Aorta (tissue), 5 donors: ENCODE results near the gene NKIRAS1. TPM values are rescaled to one million over a fixed set of nuclear protein-coding genes. Genes with fewer than 3 reads are reported as not detected.
"Not testable (repeated sequence)": the region's sequence is repeated elsewhere in the genome, so short reads cannot be mapped to it uniquely, and the experiment has no call there.

Source experiments
- ATAC-seq: fragments of 200-7000 bp; cut with Tn5 transposase; one replicate; pipeline ENCODE4 v1.9.1; 2022; ENCODE audit warnings: moderate library complexity; ENCODE audit not compliant: low FRiP score
- DNase-seq, 2 donors: peaks; one replicate each; pipeline ENCODE4 v3.0.0-alpha.2; 2020
- H3K27ac ChIP-seq, 2 donors: one replicate each; pipeline ENCODE4 v1.5.1; 2013; ENCODE audit warnings: low read length in 2 of 2, mild to moderate bottlenecking in 2 of 2, moderate library complexity in 2 of 2, control low read depth in 1 of 2, inconsistent platforms in 1 of 2, low read depth in 1 of 2
- H3K27me3 ChIP-seq, 2 donors: one replicate each; pipeline ENCODE4 v1.6.1; 2013; ENCODE audit warnings: control low read depth in 1 of 2, low read length in 1 of 2, mild to moderate bottlenecking in 1 of 2, moderate library complexity in 1 of 2; ENCODE audit not compliant: insufficient read depth in 2 of 2, control insufficient read depth in 1 of 2
- H3K36me3 ChIP-seq, 2 donors: one replicate each; pipeline ENCODE4 v1.6.1; 2013; ENCODE audit warnings: control low read depth in 1 of 2, low read length in 1 of 2, mild to moderate bottlenecking in 1 of 2; ENCODE audit not compliant: insufficient read depth in 2 of 2, control insufficient read depth in 1 of 2
- H3K4me1 ChIP-seq, 2 donors: one replicate each; pipeline ENCODE4 v1.6.1; 2013; ENCODE audit warnings: low read length in 2 of 2, control low read depth in 1 of 2, mild to moderate bottlenecking in 1 of 2, moderate library complexity in 1 of 2; ENCODE audit not compliant: insufficient read depth in 2 of 2, control insufficient read depth in 1 of 2
- H3K4me3 ChIP-seq, 2 donors: one replicate each; pipeline ENCODE4 v1.5.1; 2013; ENCODE audit warnings: low read length in 2 of 2, control low read depth in 1 of 2, mild to moderate bottlenecking in 1 of 2
- H3K9me3 ChIP-seq: one replicate; pipeline ENCODE4 v1.6.1; 2013; ENCODE audit warnings: mild to moderate bottlenecking, low read length; ENCODE audit not compliant: control insufficient read depth
- WGBS, 2 donors: extraction: QIAGEN DNeasy Blood & Tissue Kit; methylation state at CpG; one replicate each; pipeline ENCODE4 v1.1.7; 2013; 5-methylcytosine and 5-hydroxymethylcytosine counted together
- intact Hi-C, 2 donors: fragments of 100-400 bp; cut with DNase I; formaldehyde crosslinking; loops; one replicate each; pipeline versions ENCODE4 v1.14.2 to v1.15.0; 2022
- polyA plus RNA-seq, 2 donors: library from polyadenylated mRNA; stranded (reverse); fragments of 200-250 nt; gene quantifications; one replicate each; pipeline ENCODE4 v1.2.3, GENCODE V29; 2013
- total RNA-seq, 2 donors: library from RNA; stranded (reverse); fragmentation: NEBNext Ultra II Directional; extraction: Animal tissue kit (Norgen Biotek cat#: 25700); gene quantifications; one replicate each; pipeline ENCODE4 v1.2.1, GENCODE V29; 2021
- donor health status: healthy with polysubstance abuse.
- donor health status: Bipolar disorder and iron deficiency.
- donor health status: DM: no; HTN: no; CAD: no.
- donor health status: DM: no; HTN: no; CAD: no.
- donor health status: DM: yes; HTN: yes; CAD: no.

Gene NKIRAS1
- total and polyA plus RNA-seq, 4 donors: 10.9 to 17.8 (median 13.4) TPM

DNA sequence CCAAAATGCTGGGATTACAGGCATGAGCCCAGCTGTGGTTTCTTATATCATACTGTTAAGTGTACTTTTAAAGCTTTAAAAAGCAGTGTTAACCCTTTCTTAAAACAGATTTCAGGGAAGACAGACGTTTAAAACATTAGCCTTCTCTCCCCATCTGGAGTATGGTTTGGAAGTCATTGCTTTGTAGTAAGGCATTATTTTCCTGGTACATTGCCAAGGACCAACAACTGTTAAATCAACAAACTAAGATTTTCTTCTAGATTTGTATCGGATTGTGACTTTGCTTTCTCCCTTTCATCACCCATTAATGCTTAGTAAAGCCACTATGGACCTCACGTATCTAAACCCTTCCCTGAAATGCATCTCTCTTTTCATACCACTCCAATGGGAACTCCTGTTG, 60.5 kb downstream of the NKIRAS1 start:
- no peaks in the 10 kb centered on the region for H3K36me3 ChIP-seq
- WGBS, 2 donors: 38 to 43% methylated on average over 3 of the region's 3 CpGs
- ATAC-seq: no peak
- intact Hi-C loops: no loop called here
- no peaks in the 10 kb centered on the region for H3K9me3 ChIP-seq
- H3K27ac ChIP-seq: no peak overlapping the region
- H3K27me3 ChIP-seq: no peaks in the 10 kb centered on the region
- no peak for DNase-seq
- peaks cover 0 to 4% of the 10 kb centered on the region in 2 donors for H3K4me1 ChIP-seq
- no peak overlapping the region for H3K4me3 ChIP-seq

DNA sequence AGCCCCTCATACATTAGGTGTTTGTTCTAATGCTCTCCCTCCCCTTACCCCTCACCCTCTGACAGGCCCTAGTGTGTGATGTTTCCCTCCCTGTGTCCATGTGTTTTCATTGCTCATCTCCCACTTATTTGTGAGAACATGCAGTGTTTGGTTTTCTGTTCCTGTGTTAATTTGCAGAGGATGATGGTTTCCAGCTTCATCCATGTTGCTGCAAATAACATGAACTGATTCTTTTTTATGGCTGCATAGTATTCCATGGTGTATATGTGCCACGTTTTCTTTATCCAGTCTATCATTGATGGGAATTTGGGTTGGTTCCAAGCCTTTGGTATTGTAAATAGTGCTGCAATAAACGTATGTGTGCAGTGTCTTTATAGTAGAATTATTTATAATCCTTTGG, 67.3 kb downstream of the NKIRAS1 start:
- H3K27ac ChIP-seq, H3K36me3 ChIP-seq, DNase-seq, H3K27me3 ChIP-seq, intact Hi-C loops, H3K9me3 ChIP-seq, H3K4me3 ChIP-seq, H3K4me1 ChIP-seq, ATAC-seq: not testable (repeated sequence)
- WGBS, 2 donors: 76 to 82% methylated on average over 2 of the region's 2 CpGs

DNA sequence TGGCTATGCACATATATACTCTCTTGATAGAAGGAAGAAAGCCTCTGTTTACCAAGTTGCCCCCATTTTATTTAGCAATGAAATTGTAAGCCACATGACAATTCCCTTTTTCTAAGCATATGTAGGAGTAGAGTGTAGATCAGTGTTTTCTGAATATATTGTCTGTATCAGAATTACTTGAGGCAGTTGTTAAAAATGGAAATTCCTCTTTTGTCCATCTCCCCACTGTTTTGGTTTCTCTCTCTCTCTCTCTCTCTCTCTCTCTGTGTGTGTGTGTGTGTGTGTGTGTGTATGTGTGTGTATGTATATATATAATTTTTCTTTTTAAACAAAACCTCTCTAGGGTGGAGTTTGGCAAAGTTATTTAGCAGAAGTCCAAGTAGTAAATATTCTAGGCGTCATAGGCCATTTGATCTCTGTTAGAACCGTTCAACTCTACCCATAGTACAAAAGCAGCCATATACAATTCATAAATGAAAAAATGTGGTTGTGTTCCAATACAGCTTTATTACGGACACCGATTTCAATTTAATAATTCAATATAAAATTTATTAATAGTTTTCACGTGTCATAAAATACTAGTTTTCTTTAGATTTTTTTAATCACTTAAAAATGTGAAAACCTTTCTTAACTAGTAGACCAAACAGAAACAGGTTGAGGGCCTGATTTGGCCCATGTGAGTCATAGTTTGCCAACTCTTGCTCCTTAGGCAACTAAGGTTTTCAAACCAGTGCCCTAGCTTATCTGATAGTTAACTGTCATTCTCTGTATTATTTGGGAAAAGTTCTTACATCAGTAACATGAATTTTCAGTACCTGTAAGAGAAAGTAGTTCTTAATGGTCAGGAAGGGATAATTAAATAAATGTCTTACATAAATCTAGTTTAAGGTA, 71.2 kb downstream of the NKIRAS1 start:
- H3K36me3 ChIP-seq: no peaks in the 10 kb centered on the region
- no peaks in the 10 kb centered on the region for H3K9me3 ChIP-seq
- WGBS, 2 donors: 93 to 94% methylated on average over 5 of the region's 5 CpGs
- no peak overlapping the region for H3K4me3 ChIP-seq
- intact Hi-C loops: no loop called here
- ATAC-seq: no peak
- DNase-seq: no peak
- no peak overlapping the region for H3K27ac ChIP-seq
- H3K4me1 ChIP-seq: no peaks in the 10 kb centered on the region
- H3K27me3 ChIP-seq: no peaks in the 10 kb centered on the region

DNA sequence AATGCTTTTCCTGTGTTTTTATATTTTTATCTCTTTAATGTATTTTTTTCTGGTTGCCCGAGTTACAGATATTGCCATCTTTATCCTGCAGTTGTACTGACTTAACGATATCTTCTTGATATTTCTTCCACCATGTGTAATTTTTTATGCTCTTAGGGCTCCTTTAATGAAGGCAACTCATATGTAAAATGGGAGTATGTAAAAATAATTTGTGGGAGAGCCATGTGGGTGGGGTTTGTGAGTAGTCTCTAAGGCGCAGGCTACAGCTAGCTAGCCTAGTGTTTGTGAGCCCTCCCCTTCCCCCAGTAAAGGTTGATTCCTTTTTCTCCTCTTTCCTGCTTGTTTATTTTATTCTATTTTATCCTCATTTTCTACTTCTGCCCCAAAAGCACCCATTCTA, 72.9 kb downstream of the NKIRAS1 start:
- 97% methylated on average over 3 of the region's 3 CpGs for WGBS, 2 donors

More for the DNA sequence above, 72.9 kb downstream of the NKIRAS1 start:
- no peaks in the 10 kb centered on the region for H3K27me3 ChIP-seq
- H3K36me3 ChIP-seq: no peaks in the 10 kb centered on the region
- no peak overlapping the region for H3K27ac ChIP-seq
- intact Hi-C loops: no loop called here
- H3K4me1 ChIP-seq: no peaks in the 10 kb centered on the region
- no peak for ATAC-seq
- H3K9me3 ChIP-seq: no peaks in the 10 kb centered on the region
- no peak for DNase-seq
- no peak overlapping the region for H3K4me3 ChIP-seq

Other genes with a start within 250 kb of the NKIRAS1 start
- 10 to 100 TPM; 87.2 to 96.8 TPM for gene UBE2E1, start 111.0 kb downstream of the NKIRAS1 start, total RNA-seq
- gene UBE2E1, start 111.0 kb downstream of the NKIRAS1 start, polyA plus RNA-seq: 100 to 1,000 TPM in 1 of 2 donors, 10 to 100 TPM in 1; 62.2 to 128 TPM
- 1,000 to 10,000 TPM; 1,314 to 1,433 TPM for gene RPL15, start 142 bp upstream of the NKIRAS1 start, total RNA-seq
- gene RPL15, start 142 bp upstream of the NKIRAS1 start, polyA plus RNA-seq: 1,000 to 10,000 TPM; 3,412 to 5,106 TPM
- gene NR1D2, start 28.3 kb upstream of the NKIRAS1 start, total RNA-seq: 10 to 100 TPM; 26.9 to 61.1 TPM
- 10 to 100 TPM; 16.3 to 18.4 TPM for gene NR1D2, start 28.3 kb upstream of the NKIRAS1 start, polyA plus RNA-seq